IMR-90 (cell line): ENCODE results near the gene ESR1. TPM values are rescaled to one million over a fixed set of nuclear protein-coding genes. Genes with fewer than 3 reads are reported as not detected.

ENCODE experiments used
- ATAC-seq: fragments of 200-7000 bp; cut with Tn5 transposase; 2 replicates; pipeline ENCODE4 v1.9.1; 2020; ENCODE audit warnings: low read depth, mild to moderate bottlenecking, moderate library complexity
- BruUV-seq: library from RNA; stranded (reverse); fragments of 400-500 nt; replicated peaks from 2 replicates; lab custom pipeline; 2021; lab: Mats Ljungman, UMichigan
- CTCF ChIA-PET: fragments of 300-600 bp; formaldehyde crosslinking; extraction: SDS; loops from one replicate; lab custom pipeline; 2021; ENCODE audit warnings: antibody characterized with exemption; lab: Yijun Ruan, JAX
- POLR2A ChIA-PET: fragments of 300-600 bp; sonication (Branson Sonifier 250); formaldehyde crosslinking; loops from one replicate; lab custom pipeline; 2022; ENCODE audit warnings: antibody characterized with exemption; ENCODE audit not compliant: unreplicated experiment; lab: Charles Lee
- DNase-seq: peaks from one replicate; pipeline ENCODE4 v3.0.0; 2013
- H2AFZ ChIP-seq: replicated peaks from 2 replicates; pipeline ENCODE3; 2013; ENCODE audit warnings: low read length, mild to moderate bottlenecking; ENCODE audit not compliant: poor library complexity
- H2AK5ac ChIP-seq: 2 replicates; pipeline ENCODE4 v1.6.1; 2013; ENCODE audit warnings: low read depth, low read length, inconsistent platforms
- H2AK9ac ChIP-seq: replicated peaks from 2 replicates; pipeline ENCODE3; 2013; ENCODE audit warnings: mild to moderate bottlenecking, low read depth, low read length, moderate library complexity; ENCODE audit not compliant: poor library complexity
- H2BK120ac ChIP-seq: 2 replicates; pipeline ENCODE4 v1.6.1; 2013; ENCODE audit warnings: low read depth, low read length, inconsistent platforms
- H2BK15ac ChIP-seq: 3 replicates; pipeline ENCODE4 v1.6.1; 2013; ENCODE audit warnings: low read depth, low read length, inconsistent platforms
- H2BK20ac ChIP-seq: 2 replicates; pipeline ENCODE4 v1.6.1; 2013; ENCODE audit warnings: low read depth, mild to moderate bottlenecking, inconsistent platforms, low read length, moderate library complexity
- H2BK5ac ChIP-seq: 2 replicates; pipeline ENCODE4 v1.6.1; 2013; ENCODE audit warnings: mild to moderate bottlenecking, low read depth, low read length, inconsistent platforms; ENCODE audit not compliant: poor library complexity, severe bottlenecking
- H3K14ac ChIP-seq: replicated peaks from 2 replicates; pipeline ENCODE4 v1.6.1; 2013; ENCODE audit warnings: low read depth, low read length, inconsistent platforms
- H3K18ac ChIP-seq: 2 replicates; pipeline ENCODE4 v1.6.1; 2013; ENCODE audit warnings: low read depth, low read length, control low read depth
- H3K23ac ChIP-seq: 2 replicates; pipeline ENCODE4 v1.6.1; 2013; ENCODE audit warnings: low read depth, low read length, inconsistent platforms
- H3K27ac ChIP-seq: 2 replicates; pipeline ENCODE4 v1.5.1; 2013; ENCODE audit warnings: mild to moderate bottlenecking, control low read depth, low read length; ENCODE audit not compliant: insufficient read depth
- H3K27me3 ChIP-seq: 2 replicates; pipeline ENCODE4 v1.6.1; 2013; ENCODE audit warnings: low read length; ENCODE audit not compliant: control insufficient read depth, insufficient read depth
- H3K36me3 ChIP-seq: 2 replicates; pipeline ENCODE4 v1.6.1; 2013; ENCODE audit warnings: low read length, mixed read lengths; ENCODE audit not compliant: control insufficient read depth, insufficient read depth
- H3K4ac ChIP-seq: 2 replicates; pipeline ENCODE4 v1.6.1; 2013; ENCODE audit warnings: low read depth, low read length, inconsistent platforms
- H3K4me1 ChIP-seq: 2 replicates; pipeline ENCODE4 v1.6.1; 2013; ENCODE audit warnings: low read length, mixed read lengths; ENCODE audit not compliant: control insufficient read depth, insufficient read depth
- H3K4me2 ChIP-seq: 2 replicates; pipeline ENCODE4 v1.6.1; 2013; ENCODE audit warnings: low read depth, mild to moderate bottlenecking, control low read depth, low read length, moderate library complexity
- H3K4me3 ChIP-seq: 2 replicates; pipeline ENCODE4 v1.5.1; 2013; ENCODE audit warnings: low read depth, mild to moderate bottlenecking, control low read depth, low read length, moderate library complexity; ENCODE audit not compliant: insufficient read depth
- H3K56ac ChIP-seq: 2 replicates; pipeline ENCODE4 v1.6.1; 2013; ENCODE audit warnings: low read length, inconsistent platforms; ENCODE audit not compliant: insufficient read depth; ENCODE audit errors: extremely low read depth
- H3K79me1 ChIP-seq, 2 experiments: 2 replicates each; pipeline ENCODE4 v1.6.1; 2013; ENCODE audit warnings: low read length in 2 of 2, inconsistent platforms in 1 of 2, low read depth in 1 of 2
- H3K9ac ChIP-seq: 2 replicates; pipeline ENCODE4 v1.6.1; 2013; ENCODE audit warnings: low read depth, low read length, control low read depth
- H3K9me1 ChIP-seq: 2 replicates; pipeline ENCODE4 v1.6.1; 2013; ENCODE audit warnings: low read length, inconsistent platforms; ENCODE audit not compliant: insufficient read depth
- H3K9me3 ChIP-seq: 2 replicates; pipeline ENCODE4 v1.6.1; 2013; ENCODE audit warnings: low read length; ENCODE audit not compliant: control insufficient read depth, insufficient read depth
- H4K20me1 ChIP-seq: 2 replicates; pipeline ENCODE4 v1.6.1; 2013; ENCODE audit warnings: low read length, inconsistent platforms; ENCODE audit not compliant: insufficient read depth
- H4K5ac ChIP-seq: 2 replicates; pipeline ENCODE4 v1.6.1; 2013; ENCODE audit warnings: mild to moderate bottlenecking, low read depth, low read length, control low read depth
- H4K8ac ChIP-seq, 2 experiments: 2 replicates each; pipeline ENCODE4 v1.6.1; 2013; ENCODE audit warnings: low read depth in 2 of 2, low read length in 2 of 2, control low read depth in 1 of 2, inconsistent platforms in 1 of 2
- H4K91ac ChIP-seq: 2 replicates; pipeline ENCODE4 v1.6.1; 2013; ENCODE audit warnings: low read depth, low read length, inconsistent platforms; ENCODE audit not compliant: insufficient read depth
- BHLHE40 ChIP-seq: fragments of 150-350 bp; IDR thresholded peaks from 2 replicates; pipeline ENCODE4 v1.6.1; 2016; ENCODE audit warnings: mild to moderate bottlenecking, low read depth, low read length
- CEBPB ChIP-seq: IDR thresholded peaks from 2 replicates; pipeline ENCODE4 v1.6.1; 2012; ENCODE audit warnings: low read depth, low read length, improper control_type of control experiment
- CHD1 ChIP-seq: IDR thresholded peaks from 2 replicates; pipeline ENCODE4 v1.6.1; 2012; ENCODE audit warnings: low read depth, low read length, improper control_type of control experiment
- FOS ChIP-seq: fragments of 150-350 bp; IDR thresholded peaks from 2 replicates; pipeline ENCODE4 v1.6.1; 2016; ENCODE audit warnings: low read depth, low read length
- MAFK ChIP-seq: IDR thresholded peaks from 2 replicates; pipeline ENCODE4 v1.6.1; 2012; ENCODE audit warnings: low read depth, low read length, improper control_type of control experiment
- MAZ ChIP-seq: IDR thresholded peaks from 2 replicates; pipeline ENCODE4 v1.6.1; 2012; ENCODE audit warnings: low read depth, mild to moderate bottlenecking, low read length, improper control_type of control experiment, moderate library complexity, borderline replicate concordance
- NFE2L2 ChIP-seq: fragments of 150-350 bp; IDR thresholded peaks from 2 replicates; pipeline ENCODE4 v1.6.1; 2016; ENCODE audit warnings: low read depth, mild to moderate bottlenecking, low read length
- POLR2A ChIP-seq: IDR thresholded peaks from 2 replicates; pipeline ENCODE4 v1.6.1; 2012; ENCODE audit warnings: mild to moderate bottlenecking, low read depth, low read length
- RAD21 ChIP-seq: IDR thresholded peaks from 2 replicates; pipeline ENCODE4 v1.6.1; 2012; ENCODE audit warnings: low read length, improper control_type of control experiment
- RCOR1 ChIP-seq: IDR thresholded peaks from 2 replicates; pipeline ENCODE4 v1.6.1; 2012; ENCODE audit warnings: mild to moderate bottlenecking, low read length, improper control_type of control experiment; ENCODE audit not compliant: insufficient replicate concordance
- RFX5 ChIP-seq: IDR thresholded peaks from 2 replicates; pipeline ENCODE4 v1.8.0; 2012; ENCODE audit warnings: low read depth, mild to moderate bottlenecking, low read length, moderate library complexity
- SMC3 ChIP-seq: fragments of 150-350 bp; IDR thresholded peaks from 2 replicates; pipeline ENCODE4 v1.6.1; 2016; ENCODE audit warnings: low read depth, mild to moderate bottlenecking, antibody characterized with exemption, low read length, moderate library complexity
- WGBS, 2 experiments: methylation state at CpG; one replicate each; pipeline versions ENCODE4 v1.1.5 to v1.1.7; 2013; ENCODE audit warnings: missing lambda C conversion rate in 2 of 2; ENCODE audit not compliant: insufficient read length in 1 of 2; ENCODE audit errors: extremely low coverage in 2 of 2; 5-methylcytosine and 5-hydroxymethylcytosine counted together
- dilution Hi-C: fragments of 300-500 bp; cut with HindIII; formaldehyde crosslinking; loops from one replicate; pipeline ENCODE4 v1.14.3; 2018; ENCODE audit warnings: low sequenced_read_pairs; ENCODE audit not compliant: unreplicated experiment
- in situ Hi-C: fragments of 300-500 bp; cut with MboI; formaldehyde crosslinking; loops from 3 replicates; pipeline ENCODE4 v1.14.3; 2019; ENCODE audit warnings: low sequenced_read_pairs, inconsistent platforms, mixed read lengths
- intact Hi-C: fragments of 100-400 bp; cut with micrococcal nuclease; formaldehyde crosslinking; loops from 2 replicates; pipeline ENCODE4 v1.10.0; 2022
- polyA plus RNA-seq, 3 experiments: library from polyadenylated mRNA; depleted of rRNA; stranded (reverse); fragments of >200 nt; gene quantifications; 2 replicates each; pipeline ENCODE4 v1.2.3, GENCODE V29; 2012; ENCODE audit warnings: low replicate concordance in 1 of 3
- total RNA-seq: library from RNA; depleted of rRNA; stranded (reverse); fragments of >200 nt; gene quantifications from 2 replicates; pipeline ENCODE4 v1.2.3, GENCODE V29; 2012
- TF ChIP-seq, protein P1 (sequence below): conservative IDR thresholded peaks from 2 replicates; pipeline ENCODE4 v1.5.1; 2012; ENCODE audit warnings: mild to moderate bottlenecking, low read depth, low read length, improper control_type of control experiment
- TF ChIP-seq, protein P2 (sequence below): fragments of 150-350 bp; IDR thresholded peaks from 2 replicates; pipeline ENCODE4 v1.6.1; 2016; ENCODE audit warnings: low read depth, mild to moderate bottlenecking, low read length, moderate library complexity, borderline replicate concordance
- TF ChIP-seq, protein P3 (sequence below): fragments of 150-350 bp; IDR thresholded peaks from 2 replicates; pipeline ENCODE4 v1.6.1; 2017; ENCODE audit warnings: mild to moderate bottlenecking, antibody characterized with exemption, low read length, low read depth

The ESR1 gene
- total and polyA plus RNA-seq, 2 of the 4 experiments (the other 2 are of a cell fraction), result not detected

DNA sequence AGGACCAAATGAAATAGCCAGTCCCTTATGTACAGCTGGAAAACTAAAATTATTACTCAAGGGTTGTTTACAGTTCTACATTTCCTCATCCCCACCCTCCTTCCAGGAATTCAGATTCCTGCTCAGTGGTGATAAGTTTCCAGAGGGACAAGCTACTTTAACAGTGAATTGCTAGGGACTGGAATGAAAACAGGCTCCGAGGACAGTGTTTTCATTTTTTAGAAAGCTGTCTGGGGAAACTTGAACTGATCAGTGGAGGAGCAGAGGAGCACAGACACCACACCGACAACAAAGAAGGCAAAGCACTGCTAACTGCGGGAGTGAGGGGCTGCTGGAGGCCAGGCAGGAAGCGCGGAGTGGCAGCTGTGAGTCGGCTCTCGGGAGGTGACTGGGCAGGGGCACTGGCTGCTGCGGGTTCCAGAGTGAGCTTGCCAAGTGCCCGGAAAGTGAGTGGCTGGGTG is 322.2 kb downstream of the ESR1 start:
- Histone ChIP-seq H3K4me3 (peak overlapping the region; percentile 25; the same call in 1 of the 2 replicates), H4K8ac (peak overlapping the region in 1 of 2 experiments; percentile 58; a peak in 1 of 4 replicates), H2BK120ac (peak overlapping the region; percentile 25), H3K4me2 (peak overlapping the region; percentile 57), H2BK15ac (no peak overlapping the region), H3K4ac (peak overlapping the region; percentile 54; the same call in 1 of the 2 replicates), H2AFZ (peak overlapping the region; percentile 79), H4K20me1 (no peaks in the 10 kb centered on the region), H3K56ac (no peak overlapping the region), H3K9ac (peak overlapping the region; percentile 60; the same call in 1 of the 2 replicates), H3K27ac (peak overlapping the region; percentile 98), H3K4me1 (peaks cover 8% of the 10 kb centered on the region), H3K79me1 (peaks cover 0 to 6% of the 10 kb centered on the region in 2 experiments; a peak in 1 of 4 replicates), H3K14ac (peak overlapping the region; percentile 82), H2AK5ac (peak overlapping the region; percentile 31; the same call in 1 of the 2 replicates), H3K9me1 (peaks cover 6% of the 10 kb centered on the region; the same call in 1 of the 2 replicates), H3K23ac (0 out of 2 replicates have a peak overlapping the region, but pooled peaks have one; percentile 38), H4K5ac (peak overlapping the region; percentile 33; the same call in 1 of the 2 replicates), H3K9me3 (no peaks in the 10 kb centered on the region), H2AK9ac (peak overlapping the region; percentile 58), H2BK20ac (peak overlapping the region; percentile 33; the same call in 1 of the 2 replicates), H2BK5ac (peak overlapping the region; percentile 67), H3K36me3 (peaks cover 25% of the 10 kb centered on the region), H4K91ac (no peak overlapping the region), H3K27me3 (no peaks in the 10 kb centered on the region), H3K18ac (peak overlapping the region; percentile 39; the same call in 1 of the 2 replicates)
- DNase-seq (peak; percentile 60), ATAC-seq (peak; percentile 91)
- ChIA-PET CTCF (interaction anchor here (1.0 kb wide), 1 partner anchor 365 kb away, joined by 3 read pairs; no protein-coding TSS in a partner anchor), POLR2A (no interaction called here)
- no CpG with 5 or more reads among the region's 9 CpGs for WGBS, 2 experiments
- in situ Hi-C loops, result loop anchor here (25.0 kb wide), 1 partner anchor 692 kb away; no protein-coding TSS in a partner anchor
- BruUV-seq, result no TSS peak
- intact Hi-C loops, result loop anchor here (2.0 to 10.0 kb wide), 3 partner anchors 139 to 685 kb away; no protein-coding TSS in a partner anchor
- dilution Hi-C loops, result no loop called here
- TF ChIP-seq, protein P1, sequence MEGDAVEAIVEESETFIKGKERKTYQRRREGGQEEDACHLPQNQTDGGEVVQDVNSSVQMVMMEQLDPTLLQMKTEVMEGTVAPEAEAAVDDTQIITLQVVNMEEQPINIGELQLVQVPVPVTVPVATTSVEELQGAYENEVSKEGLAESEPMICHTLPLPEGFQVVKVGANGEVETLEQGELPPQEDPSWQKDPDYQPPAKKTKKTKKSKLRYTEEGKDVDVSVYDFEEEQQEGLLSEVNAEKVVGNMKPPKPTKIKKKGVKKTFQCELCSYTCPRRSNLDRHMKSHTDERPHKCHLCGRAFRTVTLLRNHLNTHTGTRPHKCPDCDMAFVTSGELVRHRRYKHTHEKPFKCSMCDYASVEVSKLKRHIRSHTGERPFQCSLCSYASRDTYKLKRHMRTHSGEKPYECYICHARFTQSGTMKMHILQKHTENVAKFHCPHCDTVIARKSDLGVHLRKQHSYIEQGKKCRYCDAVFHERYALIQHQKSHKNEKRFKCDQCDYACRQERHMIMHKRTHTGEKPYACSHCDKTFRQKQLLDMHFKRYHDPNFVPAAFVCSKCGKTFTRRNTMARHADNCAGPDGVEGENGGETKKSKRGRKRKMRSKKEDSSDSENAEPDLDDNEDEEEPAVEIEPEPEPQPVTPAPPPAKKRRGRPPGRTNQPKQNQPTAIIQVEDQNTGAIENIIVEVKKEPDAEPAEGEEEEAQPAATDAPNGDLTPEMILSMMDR, result no peak
- TF ChIP-seq RCOR1 (no peak), NFE2L2 (no peak), MAZ (no peak), SMC3 (no peak), POLR2A (no peak), RAD21 (no peak), CHD1 (no peak), FOS (no peak), BHLHE40 (no peak), MAFK (no peak), RFX5 (no peak), CEBPB (no peak)
- TF ChIP-seq, protein P2, sequence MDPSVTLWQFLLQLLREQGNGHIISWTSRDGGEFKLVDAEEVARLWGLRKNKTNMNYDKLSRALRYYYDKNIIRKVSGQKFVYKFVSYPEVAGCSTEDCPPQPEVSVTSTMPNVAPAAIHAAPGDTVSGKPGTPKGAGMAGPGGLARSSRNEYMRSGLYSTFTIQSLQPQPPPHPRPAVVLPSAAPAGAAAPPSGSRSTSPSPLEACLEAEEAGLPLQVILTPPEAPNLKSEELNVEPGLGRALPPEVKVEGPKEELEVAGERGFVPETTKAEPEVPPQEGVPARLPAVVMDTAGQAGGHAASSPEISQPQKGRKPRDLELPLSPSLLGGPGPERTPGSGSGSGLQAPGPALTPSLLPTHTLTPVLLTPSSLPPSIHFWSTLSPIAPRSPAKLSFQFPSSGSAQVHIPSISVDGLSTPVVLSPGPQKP, result no peak
- TF ChIP-seq, protein P3, sequence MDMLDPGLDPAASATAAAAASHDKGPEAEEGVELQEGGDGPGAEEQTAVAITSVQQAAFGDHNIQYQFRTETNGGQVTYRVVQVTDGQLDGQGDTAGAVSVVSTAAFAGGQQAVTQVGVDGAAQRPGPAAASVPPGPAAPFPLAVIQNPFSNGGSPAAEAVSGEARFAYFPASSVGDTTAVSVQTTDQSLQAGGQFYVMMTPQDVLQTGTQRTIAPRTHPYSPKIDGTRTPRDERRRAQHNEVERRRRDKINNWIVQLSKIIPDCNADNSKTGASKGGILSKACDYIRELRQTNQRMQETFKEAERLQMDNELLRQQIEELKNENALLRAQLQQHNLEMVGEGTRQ, result no peak
